Measurements from ENCODE around the gene KCNH2. TPM values are rescaled to one million over a fixed set of nuclear protein-coding genes. Genes with fewer than 3 reads are reported as not detected.
"Not testable (repeated sequence)": the region's sequence is repeated elsewhere in the genome, so short reads cannot be mapped to it uniquely, and the experiment has no call there.

KCNH2 gene
- total RNA-seq, 1 donor from 2014 or later: not detected

DNA sequence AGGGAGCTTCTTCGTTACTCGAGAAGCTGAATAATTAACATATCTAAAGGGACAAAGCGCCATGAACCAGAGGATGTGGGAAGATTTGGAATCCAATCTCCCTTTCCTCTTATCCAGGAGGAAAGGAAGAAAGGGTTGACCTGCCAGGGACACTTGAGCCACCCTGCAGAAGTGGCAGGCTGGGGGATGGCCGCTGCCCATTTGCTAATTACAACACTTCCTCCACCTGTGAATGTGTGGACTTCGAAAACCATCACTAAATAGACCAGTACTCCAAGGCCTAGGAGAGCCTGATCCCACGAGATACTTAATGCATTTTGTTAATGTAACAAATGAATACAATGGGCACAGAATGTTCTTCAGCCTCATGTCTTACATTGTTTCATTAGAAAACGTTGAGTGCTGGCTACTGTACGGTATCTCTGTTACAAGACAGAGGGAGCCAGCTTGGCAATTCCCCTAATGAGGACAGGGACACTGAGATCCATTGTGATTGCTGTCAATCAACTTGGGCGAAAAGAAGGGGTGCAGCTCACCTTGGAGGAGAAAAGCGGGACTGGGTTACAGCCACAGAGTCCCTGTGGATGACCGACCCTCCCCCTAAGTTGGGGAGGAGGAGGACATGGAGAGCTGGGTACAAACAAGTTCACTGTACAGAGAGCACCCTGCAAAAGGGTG, 66.4 kb downstream of the KCNH2 start:
- DNase-seq (ENCODE audit: extremely low read depth, low read depth, low spot score): no peak

DNA sequence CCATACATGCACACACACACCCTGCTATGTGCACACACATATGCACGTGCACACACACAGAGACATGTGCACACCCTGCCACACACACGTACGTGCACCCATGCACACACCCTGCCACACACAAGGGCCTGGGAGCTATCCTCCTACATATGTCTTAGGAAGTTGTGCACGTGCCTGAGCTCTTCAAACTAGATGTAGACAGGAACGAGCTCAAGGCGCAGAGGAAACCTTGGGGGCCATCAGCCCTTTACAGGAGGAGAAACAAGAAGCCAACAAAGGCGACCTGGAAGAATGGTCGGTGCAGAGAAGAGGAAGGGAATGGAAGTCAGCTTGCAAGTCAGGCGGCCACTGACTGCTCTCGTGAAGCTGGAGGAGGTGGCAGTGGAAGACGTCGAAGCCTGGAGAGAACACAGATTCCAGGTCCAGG, 67.1 kb downstream of the KCNH2 start:
- no peak for DNase-seq (ENCODE audit: extremely low read depth, low read depth, low spot score)

GRCh38 chr7:150910305-150910995, 67.7 kb downstream of the KCNH2 start:
- not testable (repeated sequence) for DNase-seq (ENCODE audit: extremely low read depth, low read depth, low spot score)

DNA sequence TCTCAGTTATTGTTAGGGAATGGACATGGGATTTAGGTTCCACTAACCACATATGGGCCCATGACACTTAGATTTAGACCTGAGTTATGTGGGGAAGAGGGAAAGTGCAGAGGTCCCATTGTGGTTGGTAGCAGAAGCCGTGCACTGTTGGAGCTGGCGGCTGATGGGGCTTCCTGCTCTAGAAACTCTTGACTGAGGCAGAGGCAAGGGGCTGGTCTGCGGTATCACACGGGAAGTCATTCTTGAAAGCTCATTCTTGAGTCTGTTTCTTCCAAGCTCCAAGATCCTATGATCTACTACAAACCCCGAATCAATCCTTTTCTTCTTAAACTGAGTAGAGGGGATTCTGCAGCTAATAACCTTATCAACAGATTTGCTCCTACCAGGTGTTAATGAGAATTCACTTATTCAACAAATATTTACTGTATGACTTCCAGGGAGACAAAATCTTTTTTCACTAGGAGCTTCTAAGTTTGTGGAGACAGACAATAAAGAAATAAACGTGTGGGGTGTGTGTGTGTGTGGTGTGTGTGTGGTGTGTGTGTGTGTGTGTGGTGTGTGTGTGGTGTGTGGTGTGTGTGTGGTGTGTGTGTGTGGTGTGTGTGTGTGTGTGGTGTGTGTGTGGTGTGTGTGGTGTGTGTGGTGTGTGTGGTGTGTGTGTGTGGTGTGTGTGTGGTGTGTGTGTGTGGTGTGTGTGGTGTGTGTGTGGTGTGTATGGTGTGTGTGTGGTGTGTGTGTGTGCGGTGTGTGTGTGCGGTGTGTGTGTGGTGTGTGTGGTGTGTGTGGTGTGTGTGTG, 68.7 kb downstream of the KCNH2 start:
- DNase-seq (ENCODE audit: extremely low read depth, low read depth, low spot score): no peak

DNA sequence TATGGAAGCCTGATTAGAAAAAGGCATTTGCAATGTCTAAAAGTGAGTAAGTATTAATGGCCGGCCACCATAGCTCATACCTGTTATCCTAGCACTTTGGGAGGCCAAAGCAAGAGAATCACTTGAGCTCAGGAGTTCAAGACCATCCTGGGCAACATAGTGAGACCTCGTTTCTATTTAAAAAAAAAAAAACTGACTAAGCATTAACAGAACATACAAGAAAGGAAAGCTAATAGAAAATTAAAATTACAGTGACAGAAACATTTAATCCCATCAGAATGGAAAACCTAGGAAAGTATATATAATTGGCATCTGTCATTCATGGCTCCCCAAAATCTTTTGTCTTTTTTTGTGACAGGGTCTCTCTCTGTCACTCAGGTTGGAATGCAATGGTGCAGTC, 69.9 kb downstream of the KCNH2 start:
- DNase-seq (ENCODE audit: extremely low read depth, low read depth, low spot score): no peak

DNA sequence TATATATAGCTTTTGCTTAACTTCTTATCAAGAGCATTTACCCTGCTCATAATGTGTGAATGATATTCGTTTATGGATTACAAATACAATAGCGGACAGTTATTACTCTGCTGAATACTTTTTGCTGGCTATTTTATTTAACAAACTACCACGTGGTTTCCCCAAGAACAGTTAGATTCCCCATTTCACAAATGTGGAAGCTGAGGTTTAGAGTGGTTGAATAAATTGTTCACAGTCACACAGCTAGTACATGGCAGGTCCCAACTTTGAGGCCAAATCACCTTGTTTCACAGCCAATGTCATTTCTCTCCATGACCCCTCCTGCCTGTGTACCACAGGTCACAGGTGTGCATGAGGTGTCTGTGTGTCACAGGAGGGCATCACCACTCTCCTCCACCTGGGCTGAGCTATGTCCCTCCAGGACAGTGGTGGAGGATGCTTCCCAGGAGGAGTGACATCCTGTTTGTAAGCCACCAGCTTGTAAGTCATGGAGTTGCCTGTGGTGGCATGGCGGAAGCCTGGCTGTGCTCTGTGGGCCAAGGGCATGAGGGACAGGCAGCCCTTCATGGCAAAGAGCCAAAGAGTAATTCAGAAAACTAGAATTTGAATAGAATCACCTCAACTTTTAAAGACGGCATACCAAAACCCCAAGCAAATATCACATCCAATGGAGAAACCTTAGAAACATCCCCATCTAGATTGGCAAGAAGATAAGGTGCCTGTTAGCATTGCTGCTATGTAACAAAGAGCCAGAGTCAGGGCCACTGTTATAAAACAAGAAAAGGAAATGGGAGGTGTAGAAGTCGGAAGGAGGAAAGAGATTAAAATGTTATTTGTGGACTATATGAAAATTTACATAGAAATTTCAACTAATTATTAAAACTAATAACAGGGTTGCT, 73.9 kb downstream of the KCNH2 start:
- no peak for DNase-seq (ENCODE audit: extremely low read depth, low read depth, low spot score)

GRCh38 chr7:150903606-150904005, 74.5 kb downstream of the KCNH2 start:
- DNase-seq (ENCODE audit: extremely low read depth, low read depth, low spot score): no peak

- no peak for DNase-seq (ENCODE audit: extremely low read depth, low read depth, low spot score)
Measured at GRCh38 chr7:150902078-150903033, 75.8 kb downstream of the KCNH2 start.

- no peak for DNase-seq (ENCODE audit: extremely low read depth, low read depth, low spot score)
Measured at GRCh38 chr7:150901160-150902035, 76.7 kb downstream of the KCNH2 start.

DNA sequence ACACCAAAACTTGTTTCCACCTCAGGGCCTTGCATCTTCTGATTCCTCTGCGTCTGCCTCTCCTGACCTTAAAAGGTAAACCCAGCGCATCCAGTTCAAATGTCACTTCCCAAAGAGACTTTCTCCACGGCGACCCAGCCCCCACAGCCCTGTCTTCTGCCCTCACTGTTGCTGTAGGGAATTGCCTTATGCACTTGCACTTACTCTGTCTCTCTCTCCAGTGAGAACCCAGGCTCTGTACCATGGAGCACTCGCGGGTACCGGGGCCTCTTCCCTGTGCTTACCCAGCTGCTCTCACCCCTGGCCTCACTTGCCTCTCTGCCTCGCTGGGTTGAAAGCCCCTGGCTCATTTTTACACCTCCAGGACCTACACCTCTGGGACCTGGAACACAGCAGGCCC, 77.4 kb downstream of the KCNH2 start:
- no peak for DNase-seq (ENCODE audit: extremely low read depth, low read depth, low spot score)

GRCh38 chr7:150898475-150899011, 79.6 kb downstream of the KCNH2 start:
- no peak for DNase-seq (ENCODE audit: extremely low read depth, low read depth, low spot score)

GRCh38 chr7:150897502-150898474, 80.3 kb downstream of the KCNH2 start:
- DNase-seq (ENCODE audit: extremely low read depth, low read depth, low spot score): no peak

DNA sequence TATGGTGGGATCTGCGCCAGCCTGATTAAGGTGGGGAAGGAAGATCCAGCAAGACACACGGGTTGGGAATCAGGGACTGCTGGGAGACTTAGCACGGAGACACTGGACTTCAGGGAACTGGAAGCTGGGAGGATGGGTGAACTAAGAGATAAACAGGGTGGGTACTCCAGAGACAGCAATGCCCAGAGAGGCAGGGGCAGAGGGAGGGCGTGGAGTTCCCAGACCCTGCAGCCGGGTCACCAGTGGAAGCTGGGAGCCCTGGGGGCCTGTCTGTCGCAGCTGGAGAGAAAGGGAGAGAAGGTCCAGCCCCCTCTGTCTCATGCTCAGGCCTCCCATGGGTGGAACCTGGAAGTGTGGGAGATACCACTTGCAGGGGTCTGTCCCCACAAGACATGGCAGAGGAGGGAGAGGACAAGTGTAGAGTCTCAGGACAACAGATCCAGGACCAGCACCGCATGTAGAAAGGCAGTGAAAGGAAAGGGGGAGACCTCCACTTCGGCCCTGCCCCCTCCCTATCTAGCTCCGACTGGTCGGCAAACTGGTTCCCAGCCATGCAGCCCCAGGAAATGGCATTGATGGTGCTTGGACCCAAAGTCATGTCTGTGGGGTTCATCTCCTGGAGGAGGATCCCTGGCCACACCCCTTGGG, 81.4 kb downstream of the KCNH2 start:
- DNase-seq (ENCODE audit: extremely low read depth, low read depth, low spot score): no peak

DNA sequence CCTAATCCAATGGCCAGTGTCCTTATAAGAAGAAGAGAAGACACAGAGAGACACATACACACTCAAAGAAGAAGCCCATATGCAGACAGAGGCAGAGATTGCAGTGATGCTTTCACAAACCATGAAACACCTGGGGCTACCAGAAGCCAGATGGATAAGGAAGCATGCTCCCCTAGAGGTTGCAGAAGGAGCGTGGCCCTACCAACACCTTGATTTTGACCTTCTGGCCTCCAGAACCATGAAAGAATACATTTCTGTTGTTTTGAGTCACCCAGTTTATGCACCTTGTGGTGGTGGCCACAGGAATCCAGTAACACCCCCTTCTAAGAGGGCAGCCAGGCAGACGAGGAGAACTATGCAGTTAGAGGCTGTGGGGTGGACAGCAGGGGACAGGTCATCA, 82.3 kb downstream of the KCNH2 start:
- no peak for DNase-seq (ENCODE audit: extremely low read depth, low read depth, low spot score)

All from glomerular endothelial cell (primary cell).